ENCODE data around the gene MAPRE2.
"Not testable (repeated sequence)": the region's sequence is repeated elsewhere in the genome, so short reads cannot be mapped to it uniquely, and the experiment has no call there.

Gene MAPRE2

GRCh38 chr18:35163721-35164120, 122.5 kb downstream of the MAPRE2 start:
- Histone ChIP-seq H3K4me3 (IDR thresholded peaks at IDR 0.05; ENCODE audit: insufficient read depth, low read depth, low read length) (no peak overlapping the region), H3K4me2 (no peak overlapping the region), H2AFZ (ENCODE audit: low read depth) (no peak overlapping the region), H4K20me1 (ENCODE audit: insufficient read depth) (no peaks in the 10 kb centered on the region), H3K4me1 (ENCODE audit: low read depth, poor library complexity, severe bottlenecking) (no peaks in the 10 kb centered on the region), H3K36me3 (ENCODE audit: insufficient read depth) (no peaks in the 10 kb centered on the region), H3K27ac (no peak overlapping the region), H3K27me3 (ENCODE audit: insufficient read depth, low read depth) (no peaks in the 10 kb centered on the region), H3K79me2 (ENCODE audit: insufficient read depth, low read depth) (no peaks in the 10 kb centered on the region), H3K9ac (no peak overlapping the region)
- TF ChIP-seq, protein P1, sequence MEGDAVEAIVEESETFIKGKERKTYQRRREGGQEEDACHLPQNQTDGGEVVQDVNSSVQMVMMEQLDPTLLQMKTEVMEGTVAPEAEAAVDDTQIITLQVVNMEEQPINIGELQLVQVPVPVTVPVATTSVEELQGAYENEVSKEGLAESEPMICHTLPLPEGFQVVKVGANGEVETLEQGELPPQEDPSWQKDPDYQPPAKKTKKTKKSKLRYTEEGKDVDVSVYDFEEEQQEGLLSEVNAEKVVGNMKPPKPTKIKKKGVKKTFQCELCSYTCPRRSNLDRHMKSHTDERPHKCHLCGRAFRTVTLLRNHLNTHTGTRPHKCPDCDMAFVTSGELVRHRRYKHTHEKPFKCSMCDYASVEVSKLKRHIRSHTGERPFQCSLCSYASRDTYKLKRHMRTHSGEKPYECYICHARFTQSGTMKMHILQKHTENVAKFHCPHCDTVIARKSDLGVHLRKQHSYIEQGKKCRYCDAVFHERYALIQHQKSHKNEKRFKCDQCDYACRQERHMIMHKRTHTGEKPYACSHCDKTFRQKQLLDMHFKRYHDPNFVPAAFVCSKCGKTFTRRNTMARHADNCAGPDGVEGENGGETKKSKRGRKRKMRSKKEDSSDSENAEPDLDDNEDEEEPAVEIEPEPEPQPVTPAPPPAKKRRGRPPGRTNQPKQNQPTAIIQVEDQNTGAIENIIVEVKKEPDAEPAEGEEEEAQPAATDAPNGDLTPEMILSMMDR (conservative IDR thresholded peaks at IDR 0.05; ENCODE audit: low read depth, low read length) = no peak

- Histone ChIP-seq H3K9ac (no peak overlapping the region), H3K4me2 (no peak overlapping the region), H4K20me1 (ENCODE audit: insufficient read depth) (no peaks in the 10 kb centered on the region), H3K27me3 (ENCODE audit: insufficient read depth, low read depth) (no peaks in the 10 kb centered on the region), H3K36me3 (ENCODE audit: insufficient read depth) (no peaks in the 10 kb centered on the region), H2AFZ (ENCODE audit: low read depth) (no peak overlapping the region), H3K4me3 (IDR thresholded peaks at IDR 0.05; ENCODE audit: insufficient read depth, low read depth, low read length) (no peak overlapping the region), H3K27ac (no peak overlapping the region), H3K79me2 (ENCODE audit: insufficient read depth, low read depth) (no peaks in the 10 kb centered on the region), H3K4me1 (ENCODE audit: low read depth, poor library complexity, severe bottlenecking) (no peaks in the 10 kb centered on the region)
- TF ChIP-seq, protein P1 (conservative IDR thresholded peaks at IDR 0.05; ENCODE audit: low read depth, low read length) = no peak
These were observed 122.9 kb downstream of the MAPRE2 start for GRCh38 chr18:35164133-35164532.

DNA sequence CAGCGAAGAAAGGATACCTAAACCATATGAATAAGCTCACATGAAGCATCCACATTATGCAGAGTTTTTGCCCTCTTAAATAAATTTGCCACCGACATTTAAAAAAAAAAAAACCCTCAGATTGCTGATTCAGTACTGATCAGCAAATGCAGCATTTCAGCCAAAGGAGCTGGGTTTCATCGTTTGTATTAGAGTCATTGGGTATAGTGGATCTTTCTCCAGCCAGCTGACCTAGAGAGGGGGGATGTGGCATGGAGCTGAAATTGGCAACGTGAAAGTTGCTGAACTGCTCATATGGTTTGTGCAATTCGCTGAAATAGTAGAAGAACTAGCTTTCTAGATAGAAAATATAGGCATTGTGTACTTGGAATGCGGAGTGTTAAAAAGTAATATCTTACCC, 126.1 kb downstream of the MAPRE2 start:
- H4K20me1 ChIP-seq (ENCODE audit: insufficient read depth) = no peaks in the 10 kb centered on the region
- TF ChIP-seq, protein P1 (conservative IDR thresholded peaks at IDR 0.05; ENCODE audit: low read depth, low read length) = no peak
- H3K27ac ChIP-seq = no peak overlapping the region
- no peak overlapping the region for H3K9ac ChIP-seq
- no peaks in the 10 kb centered on the region for H3K27me3 ChIP-seq (ENCODE audit: insufficient read depth, low read depth)
- H2AFZ ChIP-seq (ENCODE audit: low read depth) = no peak overlapping the region
- no peaks in the 10 kb centered on the region for H3K4me1 ChIP-seq (ENCODE audit: low read depth, poor library complexity, severe bottlenecking)
- no peaks in the 10 kb centered on the region for H3K79me2 ChIP-seq (ENCODE audit: insufficient read depth, low read depth)
- H3K4me2 ChIP-seq = no peak overlapping the region
- no peak overlapping the region for H3K4me3 ChIP-seq (IDR thresholded peaks at IDR 0.05; ENCODE audit: insufficient read depth, low read depth, low read length)
- H3K36me3 ChIP-seq (ENCODE audit: insufficient read depth) = no peaks in the 10 kb centered on the region

GRCh38 chr18:35167857-35168256, 126.6 kb downstream of the MAPRE2 start:
- H2AFZ ChIP-seq (ENCODE audit: low read depth) = no peak overlapping the region
- no peaks in the 10 kb centered on the region for H3K4me1 ChIP-seq (ENCODE audit: low read depth, poor library complexity, severe bottlenecking)
- H3K27me3 ChIP-seq (ENCODE audit: insufficient read depth, low read depth) = no peaks in the 10 kb centered on the region
- H3K27ac ChIP-seq = no peak overlapping the region
- H4K20me1 ChIP-seq (ENCODE audit: insufficient read depth) = no peaks in the 10 kb centered on the region
- no peak overlapping the region for H3K4me3 ChIP-seq (IDR thresholded peaks at IDR 0.05; ENCODE audit: insufficient read depth, low read depth, low read length)
- H3K79me2 ChIP-seq (ENCODE audit: insufficient read depth, low read depth) = no peaks in the 10 kb centered on the region
- H3K4me2 ChIP-seq = no peak overlapping the region
- TF ChIP-seq, protein P1 (conservative IDR thresholded peaks at IDR 0.05; ENCODE audit: low read depth, low read length) = no peak
- H3K36me3 ChIP-seq (ENCODE audit: insufficient read depth) = no peaks in the 10 kb centered on the region
- no peak overlapping the region for H3K9ac ChIP-seq

- not testable (repeated sequence) for H3K27ac ChIP-seq; H3K36me3 ChIP-seq (ENCODE audit: insufficient read depth); H3K4me3 ChIP-seq (IDR thresholded peaks at IDR 0.05; ENCODE audit: insufficient read depth, low read depth, low read length); H3K4me2 ChIP-seq; H3K79me2 ChIP-seq (ENCODE audit: insufficient read depth, low read depth); H4K20me1 ChIP-seq (ENCODE audit: insufficient read depth); H3K27me3 ChIP-seq (ENCODE audit: insufficient read depth, low read depth); H3K9ac ChIP-seq; H2AFZ ChIP-seq (ENCODE audit: low read depth); H3K4me1 ChIP-seq (ENCODE audit: low read depth, poor library complexity, severe bottlenecking)
These were observed 129.1 kb downstream of the MAPRE2 start for GRCh38 chr18:35170323-35170722.
